Astrocyte (in vitro differentiated cells and primary cell): ENCODE data around the gene NUTM2G.

ENCODE experiments used
- CTCF ChIP-seq: IDR thresholded peaks from 2 replicates; pipeline ENCODE4 v1.5.1; 2011; ENCODE audit warnings: low read depth, mild to moderate bottlenecking, inconsistent platforms, low read length, moderate library complexity; ENCODE audit not compliant: insufficient read depth
- EZH2 ChIP-seq: IDR thresholded peaks from 2 replicates; pipeline ENCODE4 v1.6.1; 2012; ENCODE audit warnings: mild to moderate bottlenecking, low read length, inconsistent platforms; ENCODE audit not compliant: insufficient read depth

GRCh38 chr9:96885424-96885823 lies 43.2 kb upstream of the NUTM2G start:
- TF ChIP-seq EZH2 = no peak
- TF ChIP-seq CTCF = no peak
